Tibial nerve (tissue), 4 donors: Measurements from ENCODE around the gene GMDS. TPM values are rescaled to one million over a fixed set of nuclear protein-coding genes. Genes with fewer than 3 reads are reported as not detected.

Source experiments
- DNase-seq, 2 donors: peaks; one replicate each; pipeline ENCODE4 v3.0.0-alpha.2; 2019; ENCODE audit warnings: low spot score in 2 of 2
- H3K27ac ChIP-seq, 4 donors: fragments of 200-600 bp; sonication (generic) in 3 of 4; one replicate each; pipeline ENCODE4 v1.5.1; 2017 to 2019; ENCODE audit warnings: mild to moderate bottlenecking in 1 of 4
- H3K27me3 ChIP-seq, 2 donors: fragments of 200-600 bp; sonication (generic) in 1 of 2; one replicate each; pipeline versions ENCODE4 v1.5.1 to v1.6.0; 2017 to 2019
- H3K36me3 ChIP-seq, 3 donors: fragments of 200-600 bp; sonication (generic); one replicate each; pipeline ENCODE4 v1.5.1; 2018 to 2019
- H3K4me1 ChIP-seq, 4 donors: fragments of 200-600 bp; sonication (generic) in 3 of 4; one replicate each; pipeline ENCODE4 v1.5.1; 2017 to 2019
- H3K4me3 ChIP-seq, 4 donors: fragments of 200-600 bp; sonication (generic) in 3 of 4; one replicate each; pipeline ENCODE4 v1.5.1; 2017 to 2019; ENCODE audit warnings: mild to moderate bottlenecking in 1 of 4, moderate library complexity in 1 of 4
- H3K9me3 ChIP-seq, 4 donors: fragments of 200-600 bp; sonication (generic) in 3 of 4; one replicate each; pipeline ENCODE4 v1.5.1; 2017 to 2019
- CTCF ChIP-seq, 5 experiments: fragments of 200-600 bp in 3 of 5; fragments of 450-650 bp in 2 of 5; sonication (generic) in 3 of 5; IDR thresholded peaks; one replicate each; pipeline ENCODE4 v1.5.1; 2016 to 2019; ENCODE audit warnings: antibody characterized with exemption in 5 of 5, mild to moderate bottlenecking in 3 of 5, moderate library complexity in 2 of 5
- EP300 ChIP-seq, 2 donors: sonication (generic); formaldehyde crosslinking; IDR thresholded peaks; one replicate each; pipeline ENCODE4 v1.6.1; 2017; ENCODE audit warnings: antibody characterized with exemption in 2 of 2, mild to moderate bottlenecking in 1 of 2
- POLR2A ChIP-seq, 2 donors: fragments of 450-650 bp; IDR thresholded peaks; one replicate each; pipeline ENCODE4 v1.6.1; 2017; ENCODE audit warnings: antibody characterized with exemption in 2 of 2, mild to moderate bottlenecking in 2 of 2, moderate library complexity in 2 of 2
- WGBS, 2 donors: methylation state at CpG; one replicate each; pipeline ENCODE4 v1.1.5; 2018; 5-methylcytosine and 5-hydroxymethylcytosine counted together
- total RNA-seq, 4 donors: library from RNA; depleted of rRNA; stranded (reverse); fragments of >200 nt; gene quantifications; one replicate each; pipeline ENCODE4 v1.1.0, GENCODE V29; 2016

GMDS gene
- total RNA-seq, 4 donors from 2014 or later = 14.9 to 46.5 (median 32.8) TPM

DNA sequence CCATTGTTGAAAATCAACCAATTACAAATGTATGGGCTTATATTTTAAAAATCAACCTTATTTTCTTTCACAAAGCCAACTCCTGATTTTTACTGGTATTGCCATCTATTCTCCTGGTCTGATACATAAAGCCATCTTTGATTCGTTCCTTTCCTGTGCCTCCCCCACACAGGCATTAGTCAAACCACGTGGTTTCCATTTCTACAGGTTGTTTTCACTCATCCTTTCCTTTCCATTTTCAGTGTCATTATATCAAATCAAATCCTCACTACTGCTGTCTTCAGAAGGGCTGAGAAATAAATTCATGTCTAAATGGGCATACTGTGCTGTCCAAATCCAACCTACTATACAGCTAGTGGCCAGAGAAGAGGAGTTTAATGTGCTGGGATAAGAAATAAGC is 354.4 kb downstream of the GMDS start:
- TF ChIP-seq EP300 (IDR thresholded peaks at IDR 0.05) (no peak), CTCF (IDR thresholded peaks at IDR 0.05) (no peak), POLR2A (IDR thresholded peaks at IDR 0.05) (no peak)
- H3K4me1 ChIP-seq = peaks cover 0 to 1% (median 0%) of the 10 kb centered on the region in 4 donors
- WGBS, 2 donors = 81 to 87% methylated on average over 2 of the region's 2 CpGs
- no peak overlapping the region for H3K4me3 ChIP-seq
- H3K9me3 ChIP-seq = no peaks in the 10 kb centered on the region
- DNase-seq = no peak
- no peaks in the 10 kb centered on the region for H3K27me3 ChIP-seq
- H3K36me3 ChIP-seq = no peaks in the 10 kb centered on the region
- H3K27ac ChIP-seq = no peak overlapping the region

DNA sequence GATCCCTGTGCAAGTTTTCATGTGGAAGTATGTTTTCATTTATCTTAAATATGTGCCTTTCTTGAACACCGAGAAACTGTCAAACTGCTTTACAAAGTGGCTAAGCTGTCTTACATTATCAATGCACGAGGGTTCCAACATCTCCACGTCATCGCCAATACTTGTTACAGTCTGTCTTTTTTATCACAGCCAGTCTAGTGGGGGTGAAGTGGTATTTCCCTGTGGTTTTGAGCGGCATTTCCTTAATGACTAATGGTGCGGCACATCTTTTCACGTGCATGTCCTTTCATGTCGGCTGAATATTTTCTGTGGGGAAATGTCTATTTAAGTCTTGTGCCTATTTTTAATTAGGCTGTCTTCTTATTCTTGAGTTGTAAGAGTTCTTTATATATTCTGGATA is 355.3 kb downstream of the GMDS start:
- H3K4me1 ChIP-seq = peaks cover 0 to 10% (median 0%) of the 10 kb centered on the region in 4 donors
- WGBS, 2 donors = 92 to 95% methylated on average over 8 of the region's 8 CpGs
- no peak overlapping the region for H3K4me3 ChIP-seq
- no peaks in the 10 kb centered on the region for H3K27me3 ChIP-seq
- no peak for DNase-seq
- no peak for TF ChIP-seq EP300 (IDR thresholded peaks at IDR 0.05)
- H3K9me3 ChIP-seq = no peaks in the 10 kb centered on the region
- no peaks in the 10 kb centered on the region for H3K36me3 ChIP-seq
- H3K27ac ChIP-seq = no peak overlapping the region

- 63 to 66% methylated on average over 12 of the region's 12 CpGs for WGBS, 2 donors
- no peak for DNase-seq
- Histone ChIP-seq H3K9me3 (no peaks in the 10 kb centered on the region), H3K27me3 (no peaks in the 10 kb centered on the region), H3K27ac (no peak overlapping the region), H3K4me3 (no peak overlapping the region), H3K36me3 (no peaks in the 10 kb centered on the region), H3K4me1 (peaks cover 0 to 17% (median 0%) of the 10 kb centered on the region in 4 donors)
- TF ChIP-seq POLR2A (IDR thresholded peaks at IDR 0.05) (no peak), CTCF (IDR thresholded peaks at IDR 0.05) (no peak), EP300 (IDR thresholded peaks at IDR 0.05) (no peak)
Observed at GRCh38 chr6:1885576-1886011, 359.8 kb downstream of the GMDS start.

- TF ChIP-seq CTCF (IDR thresholded peaks at IDR 0.05) (no peak), EP300 (IDR thresholded peaks at IDR 0.05) (no peak), POLR2A (IDR thresholded peaks at IDR 0.05) (no peak)
- 55 to 58% methylated on average over 2 of the region's 2 CpGs for WGBS, 2 donors
- Histone ChIP-seq H3K27ac (no peak overlapping the region), H3K4me1 (peaks cover 0 to 17% (median 0%) of the 10 kb centered on the region in 4 donors), H3K36me3 (no peaks in the 10 kb centered on the region), H3K9me3 (no peaks in the 10 kb centered on the region), H3K4me3 (no peak overlapping the region), H3K27me3 (no peaks in the 10 kb centered on the region)
- DNase-seq = no peak
Observed at GRCh38 chr6:1884313-1884712, 361.1 kb downstream of the GMDS start.

DNA sequence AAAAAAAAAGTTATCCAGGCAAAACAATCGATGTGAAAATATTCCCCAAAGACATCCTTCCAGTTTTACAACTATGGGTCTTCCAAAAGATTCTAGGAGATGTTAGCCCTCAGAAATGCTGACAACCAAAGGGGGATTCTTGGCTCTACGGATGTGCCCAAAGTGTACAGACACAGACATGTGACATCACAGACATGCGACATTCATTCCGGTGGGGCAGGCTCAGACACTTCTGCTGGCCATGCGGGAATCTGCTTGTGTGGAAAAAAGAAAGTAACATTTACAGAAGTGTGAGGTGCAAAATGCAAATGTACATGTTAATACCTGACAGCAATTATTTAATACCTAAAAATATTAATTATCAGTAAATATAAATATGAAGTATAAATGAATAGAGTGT is 367.1 kb downstream of the GMDS start:
- Histone ChIP-seq H3K4me1 (peaks cover 0 to 12% (median 4%) of the 10 kb centered on the region in 4 donors), H3K36me3 (no peaks in the 10 kb centered on the region), H3K27me3 (no peaks in the 10 kb centered on the region), H3K4me3 (no peak overlapping the region), H3K9me3 (no peaks in the 10 kb centered on the region), H3K27ac (no peak overlapping the region)
- no peak for TF ChIP-seq EP300 (IDR thresholded peaks at IDR 0.05)
- no peak for DNase-seq
- 96 to 97% methylated on average over 5 of the region's 5 CpGs for WGBS, 2 donors

DNA sequence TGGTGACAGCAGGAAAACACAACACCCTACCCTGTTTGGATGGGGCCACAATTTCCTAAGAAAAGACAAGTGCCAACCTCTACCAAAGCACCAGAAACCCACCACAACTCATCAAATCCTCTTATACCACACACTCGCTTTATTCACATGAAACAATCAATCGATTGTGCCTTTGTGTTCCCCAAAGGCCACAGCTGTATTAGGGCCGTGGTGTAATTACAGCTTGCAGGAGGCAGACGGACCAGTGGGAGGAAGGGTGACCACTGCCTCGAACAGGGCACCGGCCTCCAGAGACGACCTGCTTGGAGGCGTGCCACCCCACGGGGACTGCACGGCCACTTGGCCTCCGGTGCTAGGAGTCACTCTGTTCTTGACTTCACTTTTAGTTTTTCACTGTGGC is 371.6 kb downstream of the GMDS start:
- Histone ChIP-seq H3K4me3 (no peak overlapping the region), H3K27ac (peak overlapping the region in 2 of 4 donors; percentile 5 to 15), H3K9me3 (no peaks in the 10 kb centered on the region), H3K27me3 (no peaks in the 10 kb centered on the region), H3K36me3 (no peaks in the 10 kb centered on the region), H3K4me1 (peaks cover 0 to 35% (median 13%) of the 10 kb centered on the region in 4 donors)
- TF ChIP-seq EP300 (IDR thresholded peaks at IDR 0.05) = no peak
- TF ChIP-seq POLR2A (IDR thresholded peaks at IDR 0.05) = no peak
- TF ChIP-seq CTCF (IDR thresholded peaks at IDR 0.05) = no peak
- WGBS, 2 donors = 46 to 50% methylated on average over 11 of the region's 11 CpGs
- DNase-seq = no peak
